A673 (cell line): Measurements from ENCODE around the gene ASCL4. TPM values are rescaled to one million over a fixed set of nuclear protein-coding genes. Genes with fewer than 3 reads are reported as not detected.

Source experiments
- BruUV-seq: library from RNA; stranded (reverse); fragments of 400-500 nt; replicated peaks from 2 replicates; lab custom pipeline; 2021; lab: Mats Ljungman, UMichigan
- CTCF ChIA-PET: fragments of 300-600 bp; sonication (Branson Sonifier 250); formaldehyde crosslinking; loops from one replicate; lab custom pipeline; 2022; ENCODE audit warnings: antibody characterized with exemption; lab: Charles Lee
- POLR2A ChIA-PET: fragments of 300-600 bp; sonication (Branson Sonifier 250); formaldehyde crosslinking; loops from one replicate; lab custom pipeline; 2022; ENCODE audit warnings: antibody characterized with exemption; ENCODE audit not compliant: low non-redundant PET; lab: Charles Lee
- DNase-seq: peaks from one replicate; pipeline ENCODE4 v3.0.0-alpha.2; 2015; ENCODE audit warnings: low spot score
- H3K27ac ChIP-seq: fragments of 200-600 bp; sonication (generic); 2 replicates; pipeline ENCODE4 v1.5.1; 2016; ENCODE audit warnings: mixed run types, low read depth, mild to moderate bottlenecking, mixed read lengths, antibody characterized with exemption, low read length; ENCODE audit not compliant: poor library complexity, severe bottlenecking
- H3K27me3 ChIP-seq: fragments of 200-600 bp; sonication (generic); replicated peaks from 2 replicates; pipeline ENCODE4 v1.6.1; 2017; ENCODE audit warnings: mixed run types, low read depth, mild to moderate bottlenecking, mixed read lengths, antibody characterized with exemption, low read length; ENCODE audit not compliant: insufficient read depth, poor library complexity
- H3K36me3 ChIP-seq: fragments of 200-600 bp; sonication (generic); 2 replicates; pipeline ENCODE4 v1.6.1; 2016; ENCODE audit warnings: mixed run types, mild to moderate bottlenecking, mixed read lengths, antibody characterized with exemption, low read length; ENCODE audit not compliant: insufficient read depth, poor library complexity, severe bottlenecking
- H3K4me1 ChIP-seq: fragments of 200-600 bp; sonication (generic); 2 replicates; pipeline ENCODE4 v1.6.1; 2017; ENCODE audit warnings: mixed run types, mild to moderate bottlenecking, mixed read lengths, antibody characterized with exemption, low read length; ENCODE audit not compliant: insufficient read depth, poor library complexity, severe bottlenecking
- H3K4me3 ChIP-seq: fragments of 200-600 bp; sonication (generic); 2 replicates; pipeline ENCODE4 v1.5.1; 2016; ENCODE audit warnings: low read depth, mixed run types, mild to moderate bottlenecking, mixed read lengths, low read length; ENCODE audit not compliant: poor library complexity, severe bottlenecking
- H3K9me3 ChIP-seq: fragments of 200-600 bp; sonication (generic); 2 replicates; pipeline ENCODE4 v1.6.1; 2016; ENCODE audit warnings: mixed run types, low read depth, mild to moderate bottlenecking, mixed read lengths, antibody characterized with exemption, low read length; ENCODE audit not compliant: poor library complexity, severe bottlenecking
- EZH2 ChIP-seq: fragments of 200-600 bp; sonication (generic); IDR thresholded peaks from 2 replicates; pipeline ENCODE4 v1.6.1; 2017; ENCODE audit warnings: borderline replicate concordance, low read depth, mild to moderate bottlenecking, mixed read lengths, antibody characterized with exemption, low read length; ENCODE audit not compliant: poor library complexity, severe bottlenecking
- intact Hi-C: fragments of 100-400 bp; cut with micrococcal nuclease; formaldehyde crosslinking; loops from one replicate; pipeline ENCODE4 v1.10.0; 2022; ENCODE audit not compliant: unreplicated experiment
- total RNA-seq: library from RNA; stranded (reverse); gene quantifications from 2 replicates; pipeline ENCODE4 v1.2.3, GENCODE V29; 2021
- TF ChIP-seq, protein P1 (sequence below): fragments of 300-800, 200-600 bp; sonication (generic); conservative IDR thresholded peaks from 2 replicates; pipeline ENCODE4 v1.5.1; 2017; ENCODE audit warnings: low read depth, mild to moderate bottlenecking, antibody characterized with exemption, low read length, moderate library complexity, mixed read lengths

ASCL4 gene
- total RNA-seq, 1 experiment from 2014 or later: not detected

GRCh38 chr12:107822356-107822755, 47.9 kb downstream of the ASCL4 start:
- intact Hi-C loops: no loop called here
- H3K9me3 ChIP-seq: no peaks in the 10 kb centered on the region
- TF ChIP-seq, protein P1, sequence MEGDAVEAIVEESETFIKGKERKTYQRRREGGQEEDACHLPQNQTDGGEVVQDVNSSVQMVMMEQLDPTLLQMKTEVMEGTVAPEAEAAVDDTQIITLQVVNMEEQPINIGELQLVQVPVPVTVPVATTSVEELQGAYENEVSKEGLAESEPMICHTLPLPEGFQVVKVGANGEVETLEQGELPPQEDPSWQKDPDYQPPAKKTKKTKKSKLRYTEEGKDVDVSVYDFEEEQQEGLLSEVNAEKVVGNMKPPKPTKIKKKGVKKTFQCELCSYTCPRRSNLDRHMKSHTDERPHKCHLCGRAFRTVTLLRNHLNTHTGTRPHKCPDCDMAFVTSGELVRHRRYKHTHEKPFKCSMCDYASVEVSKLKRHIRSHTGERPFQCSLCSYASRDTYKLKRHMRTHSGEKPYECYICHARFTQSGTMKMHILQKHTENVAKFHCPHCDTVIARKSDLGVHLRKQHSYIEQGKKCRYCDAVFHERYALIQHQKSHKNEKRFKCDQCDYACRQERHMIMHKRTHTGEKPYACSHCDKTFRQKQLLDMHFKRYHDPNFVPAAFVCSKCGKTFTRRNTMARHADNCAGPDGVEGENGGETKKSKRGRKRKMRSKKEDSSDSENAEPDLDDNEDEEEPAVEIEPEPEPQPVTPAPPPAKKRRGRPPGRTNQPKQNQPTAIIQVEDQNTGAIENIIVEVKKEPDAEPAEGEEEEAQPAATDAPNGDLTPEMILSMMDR: no peak
- TF ChIP-seq EZH2: no peak
- H3K27me3 ChIP-seq: peaks cover 24% of the 10 kb centered on the region
- H3K4me1 ChIP-seq: no peaks in the 10 kb centered on the region
- no peak overlapping the region for H3K4me3 ChIP-seq
- BruUV-seq: no TSS peak
- no peak for DNase-seq
- H3K27ac ChIP-seq: no peak overlapping the region
- ChIA-PET CTCF (no interaction called here), POLR2A (no interaction called here)
- H3K36me3 ChIP-seq: no peaks in the 10 kb centered on the region

Other genes starting within 250 kb of the ASCL4 start
- 74.7 and 77.7 TPM in 2 replicates for gene PWP1, start 88.9 kb upstream of the ASCL4 start, total RNA-seq
- 27.9 and 31.5 TPM in 2 replicates for gene PRDM4, start 13.6 kb upstream of the ASCL4 start, total RNA-seq